Heart right ventricle (tissue), 16 donors: Measurements from ENCODE around the gene KDM2A. TPM values are rescaled to one million over a fixed set of nuclear protein-coding genes. Genes with fewer than 3 reads are reported as not detected.

Experiments used
- ATAC-seq, 8 donors: fragments of 200-7000 bp; cut with Tn5 transposase; one replicate each; pipeline ENCODE4 v1.9.1; 2020; ENCODE audit warnings: mild to moderate bottlenecking in 8 of 8, moderate library complexity in 8 of 8, moderate number of reproducible peaks in 1 of 8
- DNase-seq, 2 donors: peaks; one replicate each; pipeline ENCODE4 v3.0.0-alpha.2; 2020
- H3K27ac ChIP-seq, 10 donors: fragments of 200-600 bp; sonication (generic) in 2 of 10; one replicate each; pipeline versions ENCODE4 v1.5.0 to v1.8.0; 2020 to 2022; ENCODE audit warnings: mild to moderate bottlenecking in 3 of 10
- H3K27me3 ChIP-seq, 7 donors: fragments of 200-600 bp; one replicate each; pipeline ENCODE4 v1.8.0; 2021 to 2022; ENCODE audit warnings: mild to moderate bottlenecking in 2 of 7
- H3K36me3 ChIP-seq, 9 donors: fragments of 200-600 bp; sonication (generic) in 1 of 9; one replicate each; pipeline versions ENCODE4 v1.5.0 to v1.8.0; 2020 to 2022; ENCODE audit warnings: mild to moderate bottlenecking in 2 of 9
- H3K4me1 ChIP-seq, 9 donors: fragments of 200-600 bp; sonication (generic) in 1 of 9; one replicate each; pipeline versions ENCODE4 v1.5.0 to v1.8.0; 2020 to 2022; ENCODE audit warnings: mild to moderate bottlenecking in 4 of 9
- H3K4me3 ChIP-seq, 10 donors: fragments of 200-600 bp; sonication (generic) in 2 of 10; one replicate each; pipeline versions ENCODE4 v1.5.0 to v1.8.0; 2020 to 2022; ENCODE audit warnings: mild to moderate bottlenecking in 7 of 10, moderate library complexity in 2 of 10
- H3K9me3 ChIP-seq, 11 donors: fragments of 200-600 bp in 10 of 11; sonication (generic) in 2 of 11; one replicate each; pipeline versions ENCODE4 v1.5.0 to v1.8.0; 2013 to 2022; ENCODE audit warnings: mild to moderate bottlenecking in 2 of 11, control low read depth in 1 of 11, moderate library complexity in 1 of 11
- WGBS, 2 donors: extraction: QIAGEN DNeasy Blood & Tissue Kit; methylation state at CpG; one replicate each; pipeline ENCODE4 v1.1.7; 2013; ENCODE audit warnings: inconsistent platforms in 1 of 2; 5-methylcytosine and 5-hydroxymethylcytosine counted together
- intact Hi-C, 10 donors: fragments of 100-400 bp; cut with DNase I; formaldehyde crosslinking; loops; one replicate each; pipeline versions ENCODE4 v1.11.1 to v1.14.2; 2022
- polyA plus RNA-seq, 2 donors: library from polyadenylated mRNA; stranded (reverse); fragments of 200-250 nt; gene quantifications; one replicate each; pipeline ENCODE4 v1.2.3, GENCODE V29; 2013
- total RNA-seq, 10 donors: library from RNA; stranded (reverse); fragmentation: NEBNext Ultra II Directional in 3 of 10; extraction: Animal tissue kit (Norgen Biotek cat#: 25700) in 3 of 10; gene quantifications; one replicate each; pipeline versions ENCODE4 v1.2.1 to v1.2.4, GENCODE V29; 2021 to 2023
- TF ChIP-seq, protein P1 (sequence below), 9 donors: fragments of 200-600 bp; sonication (generic) in 2 of 9; IDR thresholded peaks; one replicate each; pipeline versions ENCODE4 v1.5.0 to v1.8.0; 2021 to 2022; ENCODE audit warnings: antibody characterized with exemption in 9 of 9, mild to moderate bottlenecking in 5 of 9, moderate library complexity in 1 of 9
- donor health status: Arrhythmogenic right ventricular cardiomyopathy.
- donor health status: ischemic (EF 13 %, LVEDD 7.1; RV severe dilation, severe dysfunction).
- donor health status: healthy with polysubstance abuse.
- donor health status: DM: no; HTN: yes; CAD: no.
- donor health status: DM: no; HTN: no; CAD: no.
- donor health status: ischemic (EF 25% LVEDD 6.9; RV normal size, moderate dysfunction).
- donor health status: ischemic (EF 25% LVEDD 5.7; RV mildly dilated, moderate dysfunction).
- donor health status: healthy.
- donor health status: DM: yes; HTN: yes; CAD: no.
- donor health status: Ischemic cardiomyopathy.
- donor health status: ischemic (EF 35%, LVEDD 5.7; RV mildly dilated, moderate dysfunction).
- donor health status: nonischemic (EF 11% LVEDD 7.7; RV severe dilation, severe dysfunction).
- donor health status: DM: yes; HTN: yes; CAD: no.
- donor health status: PGD.
- donor health status: ischemic (EF 29% LVEDD 5.4; RV normal size, mild dysfunction).
- donor health status: nonischemic (EF 23%, LVEDD 6.1; RV moderate dilation, normal function).

The KDM2A gene
- total and polyA plus RNA-seq, 12 donors, result 16.5 to 45.7 (median 37.1) TPM

DNA sequence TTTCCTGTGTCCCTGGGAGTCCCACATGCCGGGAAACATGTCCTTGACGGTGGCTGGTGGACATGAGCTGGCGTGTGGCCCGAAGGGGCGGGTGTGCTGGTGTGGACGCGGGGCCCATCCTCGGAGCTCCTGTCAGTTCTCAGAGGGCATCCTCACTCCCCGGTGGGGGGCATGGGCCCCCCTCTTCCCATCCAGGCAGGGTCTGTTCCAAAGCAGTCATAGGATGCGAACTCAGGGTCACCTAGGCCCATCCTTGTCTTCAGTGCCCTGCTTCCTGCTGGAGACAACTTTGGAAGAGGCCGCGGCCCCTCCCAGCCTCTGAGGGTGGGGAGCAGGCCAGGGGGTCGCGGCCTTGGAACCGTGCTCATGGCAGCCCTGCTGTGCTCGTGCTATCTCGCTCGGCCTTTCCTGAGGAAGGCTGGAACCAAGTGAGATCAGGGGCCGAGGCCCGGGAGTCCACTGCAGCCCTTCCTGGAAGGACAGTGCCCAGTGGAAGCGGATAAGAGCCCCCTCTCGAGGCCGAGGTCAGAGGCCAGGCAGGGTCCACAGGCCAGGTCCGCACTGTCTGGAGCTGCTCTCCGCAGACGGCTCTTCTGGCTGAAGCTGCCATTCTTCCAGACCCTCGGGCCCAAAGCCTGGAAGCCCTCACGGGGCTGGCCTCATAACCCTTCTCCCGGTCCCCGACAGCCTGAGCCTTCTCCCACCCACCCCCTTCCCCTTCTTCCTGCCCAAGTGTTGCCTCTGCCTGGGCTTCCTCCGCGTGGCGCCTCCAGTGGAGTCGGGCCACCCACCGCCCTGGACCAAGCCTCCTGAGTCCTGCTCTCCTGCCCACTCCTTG lies 155.9 kb downstream of the KDM2A start:
- WGBS, 2 donors, result 31 to 32% methylated on average over 35 of the region's 35 CpGs
- peak overlapping the region; percentile 67 to 98 (median 90) for H3K27ac ChIP-seq

DNA sequence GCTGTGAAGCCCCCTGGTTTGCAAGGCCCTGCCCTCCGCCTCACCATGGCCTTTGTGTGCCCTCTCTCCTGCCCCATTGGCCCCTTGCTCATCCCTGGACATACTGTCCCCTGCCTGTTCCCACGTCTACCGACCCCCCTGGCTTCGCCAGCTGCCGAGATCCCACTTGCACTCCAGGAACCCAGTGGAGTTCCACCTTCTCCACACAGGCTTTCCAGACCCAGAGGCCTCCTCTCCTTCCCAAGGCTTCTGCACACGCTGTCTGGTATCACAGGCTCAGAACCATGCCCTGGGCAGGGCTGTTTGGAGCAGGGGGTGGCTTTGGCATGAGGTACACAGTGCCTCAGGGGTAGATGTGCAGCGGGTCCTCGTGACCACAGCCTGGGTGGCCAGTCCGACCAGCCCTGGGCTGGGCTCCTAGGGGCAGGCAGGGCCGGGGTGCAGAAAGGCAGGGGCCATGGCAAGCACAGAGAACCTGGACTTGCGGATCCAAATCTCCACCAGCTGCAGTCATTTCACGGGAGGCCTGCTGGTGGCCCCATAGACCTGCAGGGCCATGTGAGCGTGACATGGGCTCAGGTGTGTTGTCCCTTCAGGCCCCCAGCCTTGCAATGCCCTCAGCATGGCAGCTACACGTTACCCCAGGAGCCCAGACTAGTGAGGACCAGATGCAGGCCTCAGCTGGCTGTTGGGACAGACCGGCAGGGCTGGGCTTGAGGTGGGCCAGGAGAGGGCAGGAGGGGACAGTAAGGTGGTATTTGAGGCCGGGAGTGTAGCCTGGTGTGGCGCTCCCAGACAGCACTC lies 156.7 kb downstream of the KDM2A start:
- ATAC-seq (no peak), DNase-seq (peak in 1 of 2 donors; percentile 11)
- peaks cover 0 to 62% (median 16%) of the 10 kb centered on the region in 9 donors for H3K36me3 ChIP-seq
- H3K27ac ChIP-seq, result peak overlapping the region; percentile 30 to 98 (median 90)
- 80 to 88% methylated on average over 17 of the region's 17 CpGs for WGBS, 2 donors
- peaks cover 60 to 100% (median 89%) of the 10 kb centered on the region in 9 donors for H3K4me1 ChIP-seq
- no peaks in the 10 kb centered on the region for H3K9me3 ChIP-seq
- peak overlapping the region in 2 of 10 donors; percentile 25 to 37 for H3K4me3 ChIP-seq
- H3K27me3 ChIP-seq, result no peaks in the 10 kb centered on the region
- intact Hi-C loops, result no loop called here
- TF ChIP-seq, protein P1, sequence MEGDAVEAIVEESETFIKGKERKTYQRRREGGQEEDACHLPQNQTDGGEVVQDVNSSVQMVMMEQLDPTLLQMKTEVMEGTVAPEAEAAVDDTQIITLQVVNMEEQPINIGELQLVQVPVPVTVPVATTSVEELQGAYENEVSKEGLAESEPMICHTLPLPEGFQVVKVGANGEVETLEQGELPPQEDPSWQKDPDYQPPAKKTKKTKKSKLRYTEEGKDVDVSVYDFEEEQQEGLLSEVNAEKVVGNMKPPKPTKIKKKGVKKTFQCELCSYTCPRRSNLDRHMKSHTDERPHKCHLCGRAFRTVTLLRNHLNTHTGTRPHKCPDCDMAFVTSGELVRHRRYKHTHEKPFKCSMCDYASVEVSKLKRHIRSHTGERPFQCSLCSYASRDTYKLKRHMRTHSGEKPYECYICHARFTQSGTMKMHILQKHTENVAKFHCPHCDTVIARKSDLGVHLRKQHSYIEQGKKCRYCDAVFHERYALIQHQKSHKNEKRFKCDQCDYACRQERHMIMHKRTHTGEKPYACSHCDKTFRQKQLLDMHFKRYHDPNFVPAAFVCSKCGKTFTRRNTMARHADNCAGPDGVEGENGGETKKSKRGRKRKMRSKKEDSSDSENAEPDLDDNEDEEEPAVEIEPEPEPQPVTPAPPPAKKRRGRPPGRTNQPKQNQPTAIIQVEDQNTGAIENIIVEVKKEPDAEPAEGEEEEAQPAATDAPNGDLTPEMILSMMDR (IDR thresholded peaks at IDR 0.05), result no peak

More for the DNA sequence above, 155.9 kb downstream of the KDM2A start:
- ATAC-seq (peak in 7 of 8 donors; percentile 1 to 16 (median 13)), DNase-seq (peak; percentile 70 to 74)
- TF ChIP-seq, protein P1 (IDR thresholded peaks at IDR 0.05), result no peak
- intact Hi-C loops, result loop anchor here in 1 of 10 donors (5.0 kb wide), 1 partner anchor 107 kb away; no protein-coding TSS in a partner anchor
- Histone ChIP-seq H3K9me3 (no peaks in the 10 kb centered on the region), H3K4me3 (peak overlapping the region in 5 of 10 donors; percentile 7 to 37 (median 21)), H3K4me1 (peaks cover 63 to 100% (median 96%) of the 10 kb centered on the region in 9 donors), H3K27me3 (no peaks in the 10 kb centered on the region), H3K36me3 (peaks cover 0 to 57% (median 9%) of the 10 kb centered on the region in 9 donors)

DNA sequence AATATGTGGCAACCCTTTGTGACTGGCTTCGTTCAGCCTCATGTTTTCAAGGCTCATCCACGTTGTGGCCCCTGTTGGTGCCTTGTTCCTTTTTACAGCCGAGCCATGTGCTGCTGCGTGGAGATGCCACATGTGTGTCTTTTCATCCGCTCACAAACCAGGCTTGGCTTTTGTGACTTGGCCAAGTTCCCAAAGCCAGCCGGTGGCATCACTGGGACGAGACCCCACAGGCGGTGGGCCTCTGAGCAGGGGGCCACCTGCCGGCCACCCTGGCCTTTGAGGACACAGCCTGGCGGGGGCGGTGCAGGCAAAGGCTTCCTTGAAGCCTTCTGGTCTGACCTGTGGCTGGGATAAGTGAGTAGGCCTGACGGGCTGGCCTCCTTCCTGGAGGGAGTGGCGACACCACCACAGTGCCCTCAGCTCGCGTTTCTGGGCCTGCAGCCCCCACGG lies 157.7 kb downstream of the KDM2A start:
- Histone ChIP-seq H3K4me3 (peak overlapping the region in 9 of 10 donors; percentile 16 to 52 (median 42)), H3K4me1 (peaks cover 53 to 100% (median 79%) of the 10 kb centered on the region in 9 donors), H3K27ac (peak overlapping the region; percentile 65 to 98 (median 90)), H3K36me3 (peaks cover 5 to 67% (median 25%) of the 10 kb centered on the region in 9 donors), H3K27me3 (no peaks in the 10 kb centered on the region), H3K9me3 (no peaks in the 10 kb centered on the region)
- intact Hi-C loops, result no loop called here
- ATAC-seq, result peak; percentile 8 to 60 (median 39)
- WGBS, 2 donors, result 32 to 35% methylated on average over 16 of the region's 16 CpGs
- DNase-seq, result peak in 1 of 2 donors; percentile 61
- TF ChIP-seq, protein P1 (IDR thresholded peaks at IDR 0.05), result peak in 5 of 9 donors; percentile 30 to 51 (median 41)
